HG02642 (cell line): ENCODE measurements around the gene HOXA1.
"Not testable (repeated sequence)": the region's sequence is repeated elsewhere in the genome, so short reads cannot be mapped to it uniquely, and the experiment has no call there.

Source experiments
- ATAC-seq: cut with Tn5 transposase; IDR thresholded peaks from one replicate; pipeline ENCODE4 v1.9.1; 2021; ENCODE audit warnings: mild to moderate bottlenecking; ENCODE audit not compliant: unreplicated experiment, poor library complexity

HOXA1 gene

GRCh38 chr7:27062946-27063345, 32.9 kb downstream of the HOXA1 start:
- ATAC-seq, result no peak

GRCh38 chr7:27053153-27053552, 42.6 kb downstream of the HOXA1 start:
- ATAC-seq, result no peak

- ATAC-seq, result no peak
Measured at GRCh38 chr7:27051451-27051850, 44.3 kb downstream of the HOXA1 start.

GRCh38 chr7:27048438-27048837, 47.4 kb downstream of the HOXA1 start:
- ATAC-seq, result no peak

GRCh38 chr7:27046854-27047549, 48.8 kb downstream of the HOXA1 start:
- ATAC-seq, result no peak

GRCh38 chr7:27045972-27046371, 49.8 kb downstream of the HOXA1 start:
- ATAC-seq, result not testable (repeated sequence)

- not testable (repeated sequence) for ATAC-seq
Measured at GRCh38 chr7:27045066-27045465, 50.7 kb downstream of the HOXA1 start.
